ENCODE data around the gene PPARD. TPM values are rescaled to one million over a fixed set of nuclear protein-coding genes. Genes with fewer than 3 reads are reported as not detected.

Gene PPARD
- total and polyA plus RNA-seq, 2 experiments from 2014 or later, result 17.1 to 34.0 TPM

GRCh38 chr6:35368038-35368887 is 25.9 kb downstream of the PPARD start:
- Histone ChIP-seq H3K36me3 (no peaks in the 10 kb centered on the region), H3K9me3 (ENCODE audit: low read depth) (no peaks in the 10 kb centered on the region), H3K27me3 (no peaks in the 10 kb centered on the region), H3K27ac (no peak overlapping the region), H3K4me3 (no peak overlapping the region), H3K4me1 (ENCODE audit: low read depth) (peaks cover 29% of the 10 kb centered on the region)
- no peak for TF ChIP-seq CTCF (IDR thresholded peaks at IDR 0.05; ENCODE audit: low read depth, low read length)
- DNase-seq (ENCODE audit: low read depth in 1 of 2, low spot score in 1 of 2), result peak in 1 of 2 donors; percentile 46

- no peak overlapping the region for H3K4me3 ChIP-seq
- no peaks in the 10 kb centered on the region for H3K9me3 ChIP-seq (ENCODE audit: low read depth)
- no peak for TF ChIP-seq CTCF (IDR thresholded peaks at IDR 0.05; ENCODE audit: low read depth, low read length)
- no peaks in the 10 kb centered on the region for H3K36me3 ChIP-seq
- no peaks in the 10 kb centered on the region for H3K27me3 ChIP-seq
- DNase-seq (ENCODE audit: low read depth in 1 of 2, low spot score in 1 of 2), result peak in 1 of 2 donors; percentile 95
- no peak overlapping the region for H3K27ac ChIP-seq
- H3K4me1 ChIP-seq (ENCODE audit: low read depth), result peaks cover 21% of the 10 kb centered on the region
These were observed 27.9 kb downstream of the PPARD start for GRCh38 chr6:35370124-35370741.

GRCh38 chr6:35370785-35371493 is 28.6 kb downstream of the PPARD start:
- Histone ChIP-seq H3K27me3 (no peaks in the 10 kb centered on the region), H3K4me3 (no peak overlapping the region), H3K9me3 (ENCODE audit: low read depth) (no peaks in the 10 kb centered on the region), H3K27ac (peak overlapping the region; percentile 30), H3K4me1 (ENCODE audit: low read depth) (peaks cover 21% of the 10 kb centered on the region), H3K36me3 (no peaks in the 10 kb centered on the region)
- no peak for DNase-seq (ENCODE audit: low read depth in 1 of 2, low spot score in 1 of 2)
- no peak for TF ChIP-seq CTCF (IDR thresholded peaks at IDR 0.05; ENCODE audit: low read depth, low read length)

GRCh38 chr6:35371494-35372262 is 29.3 kb downstream of the PPARD start:
- peak overlapping the region; percentile 30 for H3K27ac ChIP-seq
- H3K4me1 ChIP-seq (ENCODE audit: low read depth), result peaks cover 21% of the 10 kb centered on the region
- no peaks in the 10 kb centered on the region for H3K9me3 ChIP-seq (ENCODE audit: low read depth)
- no peaks in the 10 kb centered on the region for H3K27me3 ChIP-seq
- no peak for DNase-seq (ENCODE audit: low read depth in 1 of 2, low spot score in 1 of 2)
- H3K36me3 ChIP-seq, result no peaks in the 10 kb centered on the region
- H3K4me3 ChIP-seq, result no peak overlapping the region
- TF ChIP-seq CTCF (IDR thresholded peaks at IDR 0.05; ENCODE audit: low read depth, low read length), result no peak

GRCh38 chr6:35372633-35373032 is 30.3 kb downstream of the PPARD start:
- peaks cover 21% of the 10 kb centered on the region for H3K4me1 ChIP-seq (ENCODE audit: low read depth)
- no peak overlapping the region for H3K4me3 ChIP-seq
- no peaks in the 10 kb centered on the region for H3K27me3 ChIP-seq
- TF ChIP-seq CTCF (IDR thresholded peaks at IDR 0.05; ENCODE audit: low read depth, low read length), result no peak
- no peak for DNase-seq (ENCODE audit: low read depth in 1 of 2, low spot score in 1 of 2)
- no peak overlapping the region for H3K27ac ChIP-seq
- H3K9me3 ChIP-seq (ENCODE audit: low read depth), result no peaks in the 10 kb centered on the region
- no peaks in the 10 kb centered on the region for H3K36me3 ChIP-seq

All from cardiac muscle cell (in vitro differentiated cells and primary cell).